Adrenal gland (tissue), 12 donors: ENCODE data around the gene IMPG2. TPM values are rescaled to one million over a fixed set of nuclear protein-coding genes. Genes with fewer than 3 reads are reported as not detected.
"Not testable (repeated sequence)": the region's sequence is repeated elsewhere in the genome, so short reads cannot be mapped to it uniquely, and the experiment has no call there.

Experiments used
- DNase-seq, 7 donors: peaks; one replicate each; pipeline ENCODE4 v3.0.0-alpha.2; 2019 to 2020
- H3K27ac ChIP-seq, 5 donors: fragments of 200-600 bp; sonication (generic) in 4 of 5; 1 replicate in 3 of 5; 2 replicates in 2 of 5; pipeline versions ENCODE4 v1.5.1 to v1.8.0; 2016 to 2020; ENCODE audit warnings: mild to moderate bottlenecking in 1 of 5
- H3K27me3 ChIP-seq: fragments of 200-600 bp; 2 replicates; pipeline ENCODE4 v1.8.0; 2021
- H3K36me3 ChIP-seq, 2 donors: fragments of 200-600 bp; replicated peaks in 1 of 2; 1 replicate in 1 of 2; 2 replicates in 1 of 2; pipeline versions ENCODE4 v1.5.1 to v1.8.0; 2018 to 2022
- H3K4me1 ChIP-seq, 2 donors: fragments of 200-600 bp; replicated peaks in 1 of 2; 1 replicate in 1 of 2; 2 replicates in 1 of 2; pipeline versions ENCODE4 v1.5.1 to v1.8.0; 2018 to 2021
- H3K4me3 ChIP-seq, 4 donors: fragments of 200-600 bp; sonication (generic) in 3 of 4; one replicate each; pipeline ENCODE4 v1.5.1; 2016 to 2018
- H3K9me3 ChIP-seq, 3 donors: fragments of 200-600 bp; sonication (generic) in 1 of 3; replicated peaks in 1 of 3; 1 replicate in 2 of 3; 2 replicates in 1 of 3; pipeline versions ENCODE4 v1.5.1 to v1.8.0; 2016 to 2021
- CTCF ChIP-seq, 6 experiments: fragments of 450-650 bp in 4 of 6; fragments of 200-600 bp in 2 of 6; sonication (generic) in 1 of 6; IDR thresholded peaks; 1 replicate in 5 of 6; 2 replicates in 1 of 6; pipeline versions ENCODE4 v1.5.1 to v1.8.0; 2016 to 2021; ENCODE audit warnings: antibody characterized with exemption in 6 of 6, mild to moderate bottlenecking in 2 of 6, moderate library complexity in 1 of 6
- POLR2A ChIP-seq, 2 donors: fragments of 450-650 bp; IDR thresholded peaks; one replicate each; pipeline ENCODE4 v1.6.1; 2017; ENCODE audit warnings: antibody characterized with exemption in 2 of 2, mild to moderate bottlenecking in 2 of 2, moderate library complexity in 1 of 2
- WGBS, 4 donors: extraction: QIAGEN DNeasy Blood & Tissue Kit in 2 of 4; methylation state at CpG; one replicate each; pipeline versions ENCODE4 v1.1.5 to v1.1.7; 2013 to 2017; 5-methylcytosine and 5-hydroxymethylcytosine counted together
- intact Hi-C, 2 donors: fragments of 100-400 bp; cut with DNase I; formaldehyde crosslinking; loops; one replicate each; pipeline versions ENCODE4 v1.14.1 to v1.15.0; 2022 to 2023
- polyA plus RNA-seq, 3 donors: library from polyadenylated mRNA; stranded (reverse); fragments of 200-250 nt in 2 of 3; fragments of 350-450 nt in 1 of 3; fragmentation: Illumina TruSeq in 1 of 3; extraction: RNeasy Lipid Tissue Mini Kit (QIAGEN cat#74804) in 1 of 3; gene quantifications; one replicate each; pipeline ENCODE4 v1.2.3, GENCODE V29; 2013 to 2014
- total RNA-seq, 9 donors: library from RNA; depleted of rRNA in 4 of 9; stranded (reverse); fragments of >200 nt in 4 of 9; fragments of 120-200 nt in 1 of 9; fragmentation: NEBNext Ultra II Directional in 1 of 9; extraction: Animal tissue kit (Norgen Biotek cat#: 25700) in 1 of 9; gene quantifications; one replicate each; pipeline versions ENCODE4 v1.1.0 to v1.2.4, GENCODE V29; 2013 to 2023
- donor health status: healthy with polysubstance abuse.
- donor health status: Bipolar disorder and iron deficiency.
- donor health status: DM: yes; HTN: yes; CAD: no.
- donor health status: DM: no; HTN: no; CAD: no.
- donor health status: DM: no; HTN: no; CAD: no.
- donor health status: DM: yes; HTN: yes; CAD: no.

Gene IMPG2
- total and polyA plus RNA-seq, 12 donors, result 0.06 to 1.3 (median 0.21) TPM

GRCh38 chr3:101312545-101312944 lies 7.8 kb downstream of the IMPG2 start:
- DNase-seq, result no peak
- H3K9me3 ChIP-seq, result peaks cover 0 to 8% (median 0%) of the 10 kb centered on the region in 3 donors
- 92 to 97% (median 96%) methylated on average over 2 of the region's 2 CpGs for WGBS, 4 donors
- no peaks in the 10 kb centered on the region for H3K27me3 ChIP-seq
- intact Hi-C loops, result no loop called here
- no peak overlapping the region for H3K27ac ChIP-seq
- no peak overlapping the region for H3K4me3 ChIP-seq
- TF ChIP-seq POLR2A (IDR thresholded peaks at IDR 0.05) (no peak), CTCF (IDR thresholded peaks at IDR 0.05) (no peak)
- no peaks in the 10 kb centered on the region for H3K36me3 ChIP-seq
- H3K4me1 ChIP-seq, result peaks cover 4 to 16% of the 10 kb centered on the region in 2 donors

GRCh38 chr3:101311676-101312075 lies 8.7 kb downstream of the IMPG2 start:
- WGBS, 4 donors, result 63 to 78% (median 69%) methylated on average over 2 of the region's 2 CpGs
- no peak overlapping the region for H3K27ac ChIP-seq
- TF ChIP-seq CTCF (IDR thresholded peaks at IDR 0.05) (no peak), POLR2A (IDR thresholded peaks at IDR 0.05) (no peak)

GRCh38 chr3:101310978-101311375 lies 9.4 kb downstream of the IMPG2 start:
- Histone ChIP-seq H3K4me3 (peak overlapping the region in 1 of 4 donors; percentile 14), H3K36me3 (no peaks in the 10 kb centered on the region), H3K27ac (peak overlapping the region in 3 of 5 donors; percentile 10 to 37 (median 24)), H3K4me1 (peaks cover 4 to 16% of the 10 kb centered on the region in 2 donors), H3K27me3 (no peaks in the 10 kb centered on the region), H3K9me3 (peaks cover 0 to 8% (median 0%) of the 10 kb centered on the region in 3 donors)
- DNase-seq, result no peak
- TF ChIP-seq POLR2A (IDR thresholded peaks at IDR 0.05) (no peak), CTCF (IDR thresholded peaks at IDR 0.05) (no peak)
- intact Hi-C loops, result no loop called here

More at GRCh38 chr3:101311676-101312075, 8.7 kb downstream of the IMPG2 start:
- Histone ChIP-seq H3K27me3 (no peaks in the 10 kb centered on the region), H3K36me3 (no peaks in the 10 kb centered on the region), H3K4me1 (peaks cover 4 to 16% of the 10 kb centered on the region in 2 donors), H3K9me3 (peaks cover 0 to 8% (median 0%) of the 10 kb centered on the region in 3 donors), H3K4me3 (no peak overlapping the region)
- intact Hi-C loops, result no loop called here
- DNase-seq, result no peak

- DNase-seq, result not testable (repeated sequence)
These were observed 12.1 kb downstream of the IMPG2 start for GRCh38 chr3:101308147-101308772.

GRCh38 chr3:101303836-101304235 lies 16.5 kb downstream of the IMPG2 start:
- TF ChIP-seq POLR2A (IDR thresholded peaks at IDR 0.05) (no peak), CTCF (IDR thresholded peaks at IDR 0.05) (no peak)
- no peak overlapping the region for H3K27ac ChIP-seq
- peaks cover 0 to 8% (median 0%) of the 10 kb centered on the region in 3 donors for H3K9me3 ChIP-seq
- no peaks in the 10 kb centered on the region for H3K4me1 ChIP-seq
- no peaks in the 10 kb centered on the region for H3K36me3 ChIP-seq
- no peak for DNase-seq
- no peaks in the 10 kb centered on the region for H3K27me3 ChIP-seq
- intact Hi-C loops, result no loop called here
- no peak overlapping the region for H3K4me3 ChIP-seq

More at GRCh38 chr3:101308147-101308772, 12.1 kb downstream of the IMPG2 start:
- H3K27me3 ChIP-seq, H3K4me3 ChIP-seq, intact Hi-C loops, H3K36me3 ChIP-seq, H3K9me3 ChIP-seq, H3K27ac ChIP-seq: not testable (repeated sequence)
- peaks cover 4 to 16% of the 10 kb centered on the region in 2 donors for H3K4me1 ChIP-seq
